ENCODE results near the gene ADAD2. TPM values are rescaled to one million over a fixed set of nuclear protein-coding genes. Genes with fewer than 3 reads are reported as not detected.
"Not testable (repeated sequence)": the region's sequence is repeated elsewhere in the genome, so short reads cannot be mapped to it uniquely, and the experiment has no call there.

The ADAD2 gene
- total RNA-seq, 1 experiment from 2014 or later: not detected

- no peak for DNase-seq (ENCODE audit: low read depth)
These were observed 4.5 kb downstream of the ADAD2 start for GRCh38 chr16:84195201-84196093.

- no peak for DNase-seq (ENCODE audit: low read depth)
These were observed 5.1 kb downstream of the ADAD2 start for GRCh38 chr16:84196101-84196500.

GRCh38 chr16:84196727-84197394 is 5.9 kb downstream of the ADAD2 start:
- no peak for DNase-seq (ENCODE audit: low read depth)

GRCh38 chr16:84197466-84198128 is 6.6 kb downstream of the ADAD2 start:
- DNase-seq (ENCODE audit: low read depth): no peak

GRCh38 chr16:84198401-84198800 is 7.4 kb downstream of the ADAD2 start:
- DNase-seq (ENCODE audit: low read depth): peak; percentile 25

GRCh38 chr16:84199097-84199496 is 8.1 kb downstream of the ADAD2 start:
- no peak for DNase-seq (ENCODE audit: low read depth)

GRCh38 chr16:84199861-84200260 is 8.9 kb downstream of the ADAD2 start:
- DNase-seq (ENCODE audit: low read depth): no peak

- not testable (repeated sequence) for DNase-seq (ENCODE audit: low read depth)
These were observed 13.6 kb downstream of the ADAD2 start for GRCh38 chr16:84204551-84204950.

- not testable (repeated sequence) for DNase-seq (ENCODE audit: low read depth)
These were observed 14.2 kb downstream of the ADAD2 start for GRCh38 chr16:84205123-84205522.

GRCh38 chr16:84205976-84206691 is 15.2 kb downstream of the ADAD2 start:
- no peak for DNase-seq (ENCODE audit: low read depth)

GRCh38 chr16:84207251-84207650 is 16.3 kb downstream of the ADAD2 start:
- no peak for DNase-seq (ENCODE audit: low read depth)

GRCh38 chr16:84207879-84208278 is 16.9 kb downstream of the ADAD2 start:
- DNase-seq (ENCODE audit: low read depth): no peak

- DNase-seq (ENCODE audit: low read depth): no peak
These were observed 19.0 kb downstream of the ADAD2 start for GRCh38 chr16:84209989-84210388.

GRCh38 chr16:84212154-84212553 is 21.2 kb downstream of the ADAD2 start:
- no peak for DNase-seq (ENCODE audit: low read depth)

GRCh38 chr16:84212631-84213030 is 21.7 kb downstream of the ADAD2 start:
- DNase-seq (ENCODE audit: low read depth): no peak

GRCh38 chr16:84214451-84215066 is 23.6 kb downstream of the ADAD2 start:
- DNase-seq (ENCODE audit: low read depth): no peak

- DNase-seq (ENCODE audit: low read depth): no peak
These were observed 24.6 kb downstream of the ADAD2 start for GRCh38 chr16:84215531-84215930.

GRCh38 chr16:84216144-84216543 is 25.2 kb downstream of the ADAD2 start:
- DNase-seq (ENCODE audit: low read depth): not testable (repeated sequence)

- no peak for DNase-seq (ENCODE audit: low read depth)
These were observed 27.3 kb downstream of the ADAD2 start for GRCh38 chr16:84218176-84218823.

GRCh38 chr16:84218956-84219355 is 28.0 kb downstream of the ADAD2 start:
- DNase-seq (ENCODE audit: low read depth): no peak
